Breast epithelium (tissue), 3 donors: ENCODE data around the gene SP8.

Source experiments
- POLR2A ChIP-seq: fragments of 450-650 bp; IDR thresholded peaks from one replicate; pipeline ENCODE4 v1.6.1; 2016; ENCODE audit warnings: antibody characterized with exemption, mild to moderate bottlenecking, moderate library complexity
- POLR2AphosphoS5 ChIP-seq, 3 donors: sonication (generic); formaldehyde crosslinking; IDR thresholded peaks; one replicate each; pipeline ENCODE4 v1.6.1; 2017; ENCODE audit warnings: antibody characterized with exemption in 3 of 3
- TF ChIP-seq, protein P1 (sequence below), 3 donors: fragments of 450-650 bp; IDR thresholded peaks; one replicate each; pipeline ENCODE4 v1.5.1; 2016 to 2017; ENCODE audit warnings: antibody characterized with exemption in 3 of 3, mild to moderate bottlenecking in 3 of 3, moderate library complexity in 3 of 3

DNA sequence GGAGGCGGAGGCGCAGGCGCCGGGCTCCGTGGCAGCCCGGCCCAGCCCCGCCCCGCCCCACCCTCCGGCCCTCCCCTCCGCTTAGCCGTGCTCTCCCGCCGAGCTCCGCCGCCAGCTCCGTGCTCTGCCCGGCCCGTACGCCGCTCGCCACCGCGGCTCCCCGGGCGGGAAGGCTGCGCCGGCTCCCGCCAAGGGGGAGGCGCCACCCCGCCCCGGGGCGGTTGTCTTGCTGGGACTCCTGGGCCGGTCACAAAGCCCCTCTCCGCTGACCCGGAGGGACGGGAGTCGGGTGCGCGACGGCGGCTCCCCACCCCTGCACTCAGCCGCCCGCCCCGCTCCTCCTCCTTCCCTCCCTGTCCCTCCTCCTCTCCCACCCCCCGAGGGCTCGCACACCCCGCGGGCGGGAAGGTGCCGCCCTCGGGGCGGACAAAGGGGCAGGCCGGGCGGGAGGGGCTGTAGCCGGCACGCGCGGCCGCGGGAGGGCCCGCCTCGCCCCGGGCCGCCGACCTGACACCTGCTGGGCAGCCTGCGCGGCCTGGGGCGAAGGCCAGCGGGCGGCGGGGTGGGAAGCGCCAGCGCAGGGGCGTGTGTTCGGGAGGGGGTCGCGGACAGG lies 11.5 kb upstream of the SP8 start:
- TF ChIP-seq, protein P1, sequence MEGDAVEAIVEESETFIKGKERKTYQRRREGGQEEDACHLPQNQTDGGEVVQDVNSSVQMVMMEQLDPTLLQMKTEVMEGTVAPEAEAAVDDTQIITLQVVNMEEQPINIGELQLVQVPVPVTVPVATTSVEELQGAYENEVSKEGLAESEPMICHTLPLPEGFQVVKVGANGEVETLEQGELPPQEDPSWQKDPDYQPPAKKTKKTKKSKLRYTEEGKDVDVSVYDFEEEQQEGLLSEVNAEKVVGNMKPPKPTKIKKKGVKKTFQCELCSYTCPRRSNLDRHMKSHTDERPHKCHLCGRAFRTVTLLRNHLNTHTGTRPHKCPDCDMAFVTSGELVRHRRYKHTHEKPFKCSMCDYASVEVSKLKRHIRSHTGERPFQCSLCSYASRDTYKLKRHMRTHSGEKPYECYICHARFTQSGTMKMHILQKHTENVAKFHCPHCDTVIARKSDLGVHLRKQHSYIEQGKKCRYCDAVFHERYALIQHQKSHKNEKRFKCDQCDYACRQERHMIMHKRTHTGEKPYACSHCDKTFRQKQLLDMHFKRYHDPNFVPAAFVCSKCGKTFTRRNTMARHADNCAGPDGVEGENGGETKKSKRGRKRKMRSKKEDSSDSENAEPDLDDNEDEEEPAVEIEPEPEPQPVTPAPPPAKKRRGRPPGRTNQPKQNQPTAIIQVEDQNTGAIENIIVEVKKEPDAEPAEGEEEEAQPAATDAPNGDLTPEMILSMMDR (IDR thresholded peaks at IDR 0.05) = no peak
- no peak for TF ChIP-seq POLR2AphosphoS5 (IDR thresholded peaks at IDR 0.05)
- no peak for TF ChIP-seq POLR2A
